GM19238 (cell line): Measurements from ENCODE around the gene ST3GAL3.
"Not testable (repeated sequence)": the region's sequence is repeated elsewhere in the genome, so short reads cannot be mapped to it uniquely, and the experiment has no call there.

ENCODE experiments used
- DNase-seq: peaks from one replicate; pipeline ENCODE4 v3.0.0; 2011; ENCODE audit warnings: low spot score; ENCODE audit not compliant: insufficient read length

ST3GAL3 gene

DNA sequence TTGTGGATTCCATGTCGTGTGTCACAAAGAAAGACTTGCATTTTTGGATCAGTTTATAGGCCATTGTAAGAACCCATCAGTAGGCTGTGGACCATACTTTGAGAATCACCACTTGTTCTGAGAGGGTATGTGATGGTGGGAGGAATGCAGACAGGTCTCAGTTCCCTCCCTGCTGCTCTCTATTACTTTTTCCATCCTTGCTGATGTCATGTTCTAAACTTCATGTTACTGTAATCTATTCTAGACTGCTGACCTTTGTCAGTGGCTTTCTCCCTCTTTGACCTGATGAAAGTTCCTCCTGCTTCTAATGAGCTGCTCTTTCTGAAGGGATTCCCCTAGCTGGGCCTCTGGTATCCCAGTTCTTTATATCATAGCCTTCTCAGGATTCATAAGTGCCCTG, 46.1 kb downstream of the ST3GAL3 start:
- DNase-seq = no peak

DNA sequence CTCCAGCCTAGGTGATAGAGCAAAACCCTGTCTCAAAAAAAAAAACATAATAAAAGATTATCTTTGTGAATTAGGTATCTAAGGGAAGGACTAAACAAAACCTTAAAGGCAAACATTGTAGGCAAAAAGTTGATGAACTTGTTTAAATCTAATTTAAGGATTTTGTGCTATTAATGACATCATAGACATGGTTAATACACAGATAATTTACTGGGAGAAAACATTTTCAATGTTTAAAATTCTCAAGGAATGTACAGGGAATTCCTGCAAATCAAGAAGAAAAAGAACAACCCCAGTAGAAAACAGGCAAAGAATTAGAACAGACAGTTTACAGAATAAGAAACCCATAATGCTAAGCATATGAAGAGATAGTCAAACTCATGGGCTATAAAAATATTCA, 47.6 kb downstream of the ST3GAL3 start:
- no peak for DNase-seq

DNA sequence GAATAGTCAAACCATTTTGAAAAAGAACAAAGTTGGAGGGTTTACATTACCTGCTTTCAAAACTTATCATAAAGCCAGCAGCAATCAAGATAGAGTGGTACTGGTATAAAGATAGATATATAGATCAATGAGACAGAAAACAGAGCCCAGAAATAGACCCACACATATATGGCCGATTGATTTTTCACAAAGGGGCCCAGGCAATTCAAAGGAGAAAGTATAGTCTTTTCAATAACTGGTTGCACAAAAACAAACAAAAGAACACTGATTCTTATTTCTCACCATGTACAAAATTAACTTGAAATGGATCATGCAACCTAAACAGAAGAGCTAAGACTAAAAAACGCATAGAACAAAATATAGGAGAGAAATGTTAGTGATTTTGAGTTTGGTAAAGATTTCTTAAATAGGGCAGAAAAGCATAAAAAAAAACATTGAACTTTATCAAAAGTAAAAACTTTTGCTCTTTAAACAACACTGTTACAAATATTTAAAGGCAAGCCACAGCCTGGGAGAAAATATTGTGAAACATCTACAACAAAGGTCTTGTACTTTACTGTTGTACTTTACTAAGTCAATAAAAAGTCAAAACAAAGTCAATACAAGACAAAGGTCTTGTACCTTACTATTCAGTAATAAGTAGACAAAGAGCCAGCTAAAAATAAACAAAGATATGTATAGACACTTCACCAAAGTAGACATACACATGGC, 50.2 kb downstream of the ST3GAL3 start:
- DNase-seq = no peak

DNA sequence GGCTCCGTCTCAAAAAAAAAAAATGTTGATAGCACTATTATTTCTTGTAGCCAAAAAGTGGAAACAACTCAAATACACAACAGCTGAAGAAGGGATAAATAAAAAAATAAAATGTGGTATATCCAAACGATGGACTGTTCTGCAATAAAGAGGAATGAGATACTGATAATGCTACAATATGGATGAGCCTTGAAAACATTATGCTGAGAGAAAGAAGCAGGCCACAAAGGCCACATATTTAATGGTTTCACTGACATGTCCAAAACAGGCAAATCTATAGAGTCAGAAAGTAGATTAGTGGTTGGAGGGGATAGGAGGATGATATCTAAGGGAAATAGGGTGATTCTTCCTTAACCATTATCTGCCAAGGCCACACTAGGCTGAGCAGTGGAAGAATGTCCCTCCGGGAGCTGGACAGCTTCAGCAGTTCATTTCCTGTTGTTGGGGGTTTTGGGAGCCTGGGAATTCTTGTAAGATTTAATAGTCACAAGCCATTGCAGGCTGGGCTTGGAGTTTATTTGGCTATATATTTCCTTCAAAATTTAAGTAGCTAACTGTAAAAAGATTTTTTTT, 53.5 kb downstream of the ST3GAL3 start:
- no peak for DNase-seq

DNA sequence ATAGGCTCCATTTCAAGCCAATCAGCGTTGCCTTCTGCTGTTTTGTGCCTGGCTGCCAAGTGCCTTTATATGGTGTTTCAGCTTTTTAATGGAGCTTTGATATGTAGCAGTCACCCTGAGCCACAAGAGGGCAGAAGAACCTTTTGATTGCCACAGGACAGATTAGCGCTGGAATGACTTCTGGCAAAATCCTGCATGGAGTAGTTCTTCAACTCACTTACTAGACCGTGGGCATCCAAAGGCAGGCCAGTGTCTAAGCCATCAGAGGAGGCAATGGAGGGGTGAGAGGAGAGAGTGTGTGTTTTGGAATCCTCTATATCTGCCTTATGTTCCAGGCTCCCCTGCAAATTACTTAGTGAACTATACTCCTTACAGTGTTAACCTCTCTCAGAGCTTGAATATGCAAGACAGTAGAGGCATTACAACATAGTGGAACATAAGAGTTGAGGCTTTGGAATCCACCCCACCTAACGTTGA, 56.2 kb downstream of the ST3GAL3 start:
- peak; percentile 40 for DNase-seq

DNA sequence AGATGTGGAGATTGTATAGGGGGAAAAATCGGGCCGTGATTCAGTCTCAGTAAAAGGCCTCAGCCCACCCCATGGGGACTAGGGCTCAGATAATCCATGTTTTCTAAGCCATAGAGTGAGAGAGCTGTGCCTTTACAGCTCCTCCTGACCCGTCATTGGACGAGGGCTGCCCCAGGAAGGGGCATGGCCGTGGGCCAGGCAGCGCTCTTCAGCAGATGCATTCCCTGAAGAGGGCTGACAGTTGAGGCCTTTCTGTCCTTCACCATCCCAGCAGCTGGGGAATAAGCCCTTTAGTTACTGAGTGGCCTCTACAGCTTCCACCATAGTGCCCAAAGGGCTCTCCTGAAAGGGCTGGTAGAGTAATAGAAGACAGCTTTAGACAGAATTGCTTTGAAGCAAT, 57.2 kb downstream of the ST3GAL3 start:
- DNase-seq = no peak

DNA sequence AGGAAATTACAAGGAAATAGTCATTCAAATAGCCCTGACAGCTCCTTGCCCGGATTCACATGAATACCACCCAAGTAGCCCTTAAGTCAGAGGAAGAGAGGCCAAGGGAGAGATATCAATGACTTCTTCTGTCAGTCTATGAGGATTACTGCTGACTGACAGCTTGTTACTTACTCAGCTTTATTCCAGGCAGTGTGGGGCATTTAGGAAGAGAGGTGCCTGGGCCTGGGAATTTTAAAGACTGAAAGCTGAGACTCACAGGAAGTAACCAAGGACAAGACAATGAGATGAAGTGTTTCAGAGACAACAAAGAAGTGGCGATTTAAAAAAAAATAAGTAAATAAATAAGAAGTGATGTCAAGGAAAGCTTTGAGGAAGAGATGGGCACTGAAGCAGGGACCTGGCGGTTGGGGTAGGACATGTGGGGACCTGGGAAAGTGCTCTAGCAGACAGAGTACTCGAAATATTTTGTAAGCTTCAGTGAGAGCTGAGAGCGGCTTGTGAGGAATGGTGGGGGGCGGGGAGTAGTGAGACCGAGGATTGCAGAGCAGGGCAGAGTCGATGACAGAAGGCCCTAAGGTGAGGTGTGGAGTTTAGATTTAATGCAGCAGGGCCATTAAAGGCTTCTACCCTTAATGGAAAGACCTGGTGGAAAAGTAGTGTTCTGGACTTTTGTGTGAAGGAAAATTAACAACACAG, 58.9 kb downstream of the ST3GAL3 start:
- no peak for DNase-seq

DNA sequence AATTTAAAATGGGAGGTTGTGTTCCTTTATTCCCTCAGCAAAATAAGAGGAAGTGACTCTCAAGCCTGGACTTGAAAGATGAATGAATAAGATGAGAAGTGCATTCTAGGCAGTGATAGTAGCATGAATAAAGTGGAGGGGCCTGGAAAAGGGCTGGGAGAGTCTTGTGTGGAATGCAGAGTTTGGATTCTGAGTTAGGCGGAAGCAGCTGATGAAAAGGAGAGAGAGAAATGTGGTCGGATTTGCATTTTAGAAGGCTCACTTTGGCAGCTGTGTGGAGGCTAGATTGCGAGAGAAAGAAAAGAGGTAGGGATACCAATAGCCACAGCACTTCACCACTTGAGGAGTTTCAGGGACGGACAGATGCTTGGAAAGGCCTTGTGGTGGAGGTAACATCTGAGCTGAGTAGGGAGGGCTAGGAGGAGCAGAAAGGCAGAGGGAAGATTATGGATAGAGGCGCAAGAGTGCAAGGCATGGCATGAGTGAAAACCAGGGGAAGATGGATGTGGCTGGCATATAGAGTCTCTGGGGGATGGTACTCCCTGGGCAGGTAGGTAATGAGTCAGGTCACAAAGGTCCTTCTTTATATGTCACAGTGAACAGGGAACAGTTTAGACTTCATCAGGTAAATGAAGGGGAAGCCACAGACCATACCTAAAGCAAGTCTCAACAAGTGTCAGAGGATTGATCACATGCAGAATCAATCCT, 59.6 kb downstream of the ST3GAL3 start:
- DNase-seq = no peak

DNA sequence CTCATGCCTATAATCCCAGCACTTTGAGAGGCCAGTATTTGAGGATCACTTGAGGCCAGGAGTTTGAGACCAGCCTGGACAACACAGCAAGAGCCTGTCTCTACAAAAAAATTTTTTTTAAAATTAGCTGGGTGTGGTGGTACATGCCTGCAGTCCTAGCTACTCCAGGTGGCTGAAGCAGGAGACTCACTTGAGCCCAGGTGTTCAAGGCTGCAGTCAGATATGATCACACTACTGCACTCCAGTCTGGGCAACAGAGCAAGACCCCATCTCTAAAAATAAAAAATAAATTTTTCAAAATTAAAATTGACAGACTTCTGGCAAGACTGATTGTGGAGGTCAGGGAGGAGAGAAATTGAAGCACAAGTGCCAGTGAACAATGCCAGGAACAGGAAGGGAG, 60.8 kb downstream of the ST3GAL3 start:
- no peak for DNase-seq

DNA sequence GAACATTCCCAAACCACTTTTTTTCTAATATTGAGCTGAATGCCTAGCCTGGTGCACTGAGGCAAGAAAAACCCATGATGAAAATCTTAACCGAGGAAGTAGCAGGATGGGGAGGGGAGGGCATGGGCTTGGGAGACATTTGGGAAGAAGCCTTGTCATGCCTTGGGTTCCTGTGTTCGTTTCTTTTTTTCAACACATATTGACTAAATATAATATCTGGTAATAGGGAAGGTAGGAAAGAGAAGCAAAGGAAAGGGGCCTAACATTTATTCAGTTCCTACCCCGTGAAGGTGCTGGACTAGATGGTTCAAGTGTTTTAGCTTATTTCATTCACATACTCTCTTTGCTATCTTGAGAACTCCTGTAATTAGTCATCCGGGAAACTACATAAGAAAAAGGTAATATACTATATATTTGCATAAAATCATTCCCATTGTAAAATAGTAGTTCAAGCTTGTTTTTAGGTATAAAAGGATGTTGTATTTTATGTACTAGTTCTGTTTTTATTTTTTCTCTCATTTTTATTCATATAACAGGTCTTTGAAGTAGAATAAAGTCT, 62.1 kb downstream of the ST3GAL3 start:
- no peak for DNase-seq

DNA sequence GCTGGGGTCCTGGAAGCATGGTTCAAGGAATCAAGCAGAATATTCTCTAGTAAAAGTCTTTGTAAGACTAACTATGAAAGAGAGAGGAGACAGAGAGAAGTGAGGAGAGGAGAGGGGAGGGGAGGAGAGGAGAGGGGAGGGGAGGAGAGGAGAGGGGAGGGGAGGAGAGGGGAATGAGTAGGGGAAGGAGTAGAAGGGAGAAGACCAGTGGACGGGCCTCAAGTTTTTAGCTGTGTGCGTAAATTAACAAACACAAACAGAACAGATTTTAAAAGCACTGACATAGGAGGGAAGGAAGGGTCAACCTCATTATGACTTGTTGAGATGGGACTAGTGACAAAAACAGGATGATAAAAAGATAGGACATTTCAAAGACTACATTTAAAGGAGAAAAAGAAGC, 62.8 kb downstream of the ST3GAL3 start:
- DNase-seq = no peak

DNA sequence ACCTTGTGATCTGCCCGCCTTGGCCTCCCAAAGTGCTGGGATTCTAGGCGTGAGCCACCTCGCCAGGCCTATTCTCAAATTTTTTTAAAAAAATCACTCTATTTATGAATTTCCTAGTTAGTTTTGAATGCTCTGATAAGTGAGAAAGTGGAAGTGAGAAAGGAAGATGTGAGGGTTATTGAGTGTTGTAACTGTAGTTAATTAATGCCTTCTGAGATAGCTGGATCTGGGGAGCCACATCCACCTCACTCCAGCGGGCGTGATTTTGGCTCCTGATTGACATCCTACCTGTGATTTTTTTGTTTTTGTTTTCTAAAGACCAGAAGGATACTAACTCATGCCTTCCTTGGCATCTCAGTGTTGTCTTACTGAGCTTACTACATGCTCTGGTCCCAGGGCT, 65.6 kb downstream of the ST3GAL3 start:
- no peak for DNase-seq

DNA sequence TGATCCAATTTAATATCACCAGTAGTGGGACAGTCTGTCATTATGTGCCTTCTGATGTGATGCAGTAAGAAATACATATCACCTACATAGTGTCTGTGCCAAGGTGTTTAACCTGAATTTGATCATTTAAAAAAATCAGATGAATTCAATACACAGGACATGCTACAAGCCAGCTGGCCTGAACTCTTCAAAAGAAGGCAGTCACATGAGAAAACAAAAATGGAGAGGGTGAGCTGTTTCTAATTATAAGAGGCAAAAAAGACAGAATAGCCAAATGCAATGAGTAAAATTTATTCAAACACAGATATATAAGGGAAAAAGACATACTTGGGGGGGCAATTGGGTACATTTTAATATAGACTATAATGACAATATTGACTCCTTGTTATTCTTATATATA, 66.5 kb downstream of the ST3GAL3 start:
- no peak for DNase-seq

DNA sequence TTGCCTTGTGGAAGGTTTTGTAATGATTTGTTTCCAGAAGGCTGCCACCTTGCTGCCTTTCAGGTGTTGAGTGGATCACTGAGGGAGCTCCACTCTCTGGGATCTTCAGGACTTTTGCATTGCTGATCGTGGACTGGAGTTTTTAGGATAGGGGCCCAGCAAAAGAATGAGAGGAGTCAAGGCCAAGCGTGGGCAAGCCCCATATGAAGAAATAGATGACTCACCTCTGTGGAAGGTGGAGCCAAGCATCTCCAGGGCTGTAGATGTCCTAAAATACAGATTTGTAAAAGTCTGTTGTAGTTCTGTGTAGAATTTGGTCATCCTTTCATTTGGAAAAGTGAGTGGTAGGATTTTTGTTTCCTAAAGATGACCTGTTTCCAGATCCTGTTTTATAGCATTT, 67.0 kb downstream of the ST3GAL3 start:
- no peak for DNase-seq

DNA sequence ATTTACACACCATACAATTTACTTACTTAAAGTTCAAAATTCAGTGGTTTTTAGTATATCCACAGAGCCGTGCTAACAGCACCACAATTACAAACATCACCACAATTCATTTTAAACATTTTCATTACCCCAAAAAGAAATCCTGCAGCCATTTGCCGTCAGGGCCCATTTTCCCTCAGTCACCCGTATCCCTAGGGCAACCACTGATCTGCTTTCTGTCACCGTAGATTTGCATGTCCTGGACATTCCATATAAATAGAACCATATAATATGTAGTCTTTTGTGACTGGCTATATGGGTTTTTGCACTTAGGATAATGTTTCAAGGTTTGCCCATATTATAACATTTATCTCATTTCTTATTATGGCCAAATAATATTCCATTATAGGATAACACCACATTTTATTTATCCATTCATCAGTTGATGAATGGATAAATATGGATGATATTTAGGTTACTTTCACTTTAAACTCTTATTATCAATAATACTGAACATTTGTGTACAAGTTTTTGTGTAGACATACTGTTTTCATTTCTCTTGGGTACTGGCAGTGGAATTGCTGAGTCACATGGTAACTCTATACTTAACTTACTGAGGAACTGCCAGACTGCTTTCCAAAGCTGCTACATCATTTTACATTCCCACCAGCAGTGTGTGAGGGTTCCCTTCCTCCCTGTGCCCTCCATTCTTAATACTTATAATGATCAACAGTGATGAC, 68.9 kb downstream of the ST3GAL3 start:
- DNase-seq = no peak

DNA sequence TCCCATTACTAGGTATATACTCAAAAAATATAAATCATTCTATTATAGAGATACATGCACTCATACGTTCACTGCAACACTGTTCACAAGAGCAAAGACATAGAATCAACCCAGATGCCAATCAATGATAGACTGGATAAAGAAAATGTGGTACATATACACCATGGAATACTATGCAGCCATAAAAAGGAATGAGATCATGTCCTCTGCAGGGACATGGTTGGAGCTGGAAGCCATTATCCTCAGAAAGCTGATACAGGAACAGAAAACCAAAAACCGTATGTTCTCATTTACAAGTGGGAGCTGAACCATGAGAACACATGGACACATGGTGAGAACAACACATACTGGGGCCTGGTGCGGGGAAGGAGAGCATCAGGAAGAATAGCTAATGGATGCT, 70.6 kb downstream of the ST3GAL3 start:
- not testable (repeated sequence) for DNase-seq

DNA sequence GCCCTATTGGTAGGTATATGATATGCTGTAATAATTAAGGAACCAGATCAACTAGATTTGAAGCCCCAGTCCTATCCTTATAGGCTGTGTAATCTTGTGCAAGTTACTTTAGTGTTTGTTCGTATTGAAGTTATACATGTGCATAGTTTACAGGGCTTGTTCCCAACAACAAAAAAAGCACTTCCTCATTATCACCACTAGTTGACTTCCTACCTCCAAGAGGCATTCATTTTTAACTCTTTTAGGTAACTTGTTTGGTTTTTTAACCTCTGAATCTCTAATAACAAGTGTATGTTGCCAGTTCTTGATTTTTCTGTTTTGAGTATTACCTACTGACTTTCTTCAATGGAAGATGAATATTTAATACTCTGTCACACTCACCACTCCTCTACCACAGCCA, 71.9 kb downstream of the ST3GAL3 start:
- DNase-seq = no peak

DNA sequence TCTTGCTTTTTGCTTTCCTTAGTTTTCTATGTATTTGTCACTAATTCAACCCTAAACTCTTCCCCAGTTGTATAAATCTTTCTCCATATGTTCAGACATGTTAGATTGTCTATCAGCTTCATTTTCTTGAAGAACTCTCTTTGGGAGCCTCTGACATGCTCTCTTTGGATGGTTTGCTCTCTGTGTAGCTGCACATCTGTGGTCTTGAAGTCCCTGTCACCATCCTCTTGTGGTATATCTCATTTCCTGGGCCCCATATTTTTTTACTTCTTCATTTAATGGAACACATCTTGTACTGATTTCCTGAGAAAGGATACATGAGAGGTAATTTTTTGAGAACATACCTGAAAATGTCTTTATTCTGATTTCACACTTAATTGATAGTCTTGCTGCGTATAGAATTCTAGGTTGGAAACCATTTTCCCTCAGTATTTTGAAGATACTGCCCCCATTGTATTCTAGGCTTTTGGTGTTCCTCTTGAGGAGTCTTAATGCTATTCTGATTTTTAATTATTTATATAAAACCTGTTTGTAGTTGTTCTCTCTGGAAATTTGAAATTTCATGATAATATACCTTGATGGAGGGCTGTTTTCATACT, 72.6 kb downstream of the ST3GAL3 start:
- no peak for DNase-seq

DNA sequence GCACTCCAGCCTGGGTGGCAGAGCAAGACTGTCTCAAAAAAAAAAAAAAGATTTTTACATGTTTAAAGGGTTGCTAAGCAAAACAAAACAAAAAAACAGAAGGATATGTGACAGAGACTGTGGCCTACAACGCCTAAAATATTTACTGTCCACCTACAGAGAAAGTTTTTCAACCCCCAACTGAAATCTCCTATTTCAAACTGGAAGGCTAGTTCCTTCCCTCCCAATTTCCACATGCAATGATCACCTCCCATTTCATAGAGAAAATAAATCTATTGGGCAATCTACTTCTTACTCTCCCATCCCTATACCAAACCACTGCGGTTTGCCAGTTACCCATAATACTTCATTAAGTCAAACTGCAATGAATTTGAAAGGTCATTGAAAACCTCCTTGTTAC, 74.2 kb downstream of the ST3GAL3 start:
- DNase-seq = no peak

DNA sequence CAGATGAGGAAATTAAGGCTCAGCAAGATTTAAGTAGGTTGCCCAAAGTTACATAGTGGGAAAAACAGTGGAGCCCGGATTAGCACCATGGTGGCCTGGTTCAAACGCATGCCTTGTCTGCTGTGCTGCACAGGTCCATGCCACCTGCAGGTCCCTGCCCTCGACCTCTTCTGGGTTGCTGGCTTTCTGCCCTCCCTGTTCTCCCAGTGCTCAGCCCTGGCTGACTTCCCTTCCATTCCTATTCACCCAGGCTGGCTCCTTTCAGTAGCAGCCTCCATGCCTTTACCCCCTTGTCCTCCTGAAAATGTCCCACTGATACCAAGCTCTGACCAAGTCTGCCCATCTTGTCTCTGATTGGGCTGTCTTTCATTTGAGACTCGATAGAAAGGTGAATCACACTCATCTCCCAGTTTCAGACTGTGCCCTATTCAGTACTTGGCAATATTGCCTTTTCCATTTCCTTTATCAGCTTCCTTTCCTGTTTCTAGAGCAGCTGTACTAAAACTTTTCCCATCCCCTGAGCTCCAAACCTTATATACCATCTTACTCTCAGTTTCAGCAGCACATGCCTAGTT, 75.8 kb downstream of the ST3GAL3 start:
- no peak for DNase-seq
